MM.1S (cell line): ENCODE measurements around the gene DAND5.

Source experiments
- DNase-seq: peaks from one replicate; pipeline ENCODE4 v3.0.0-alpha.2; 2015
- H2AFZ ChIP-seq: fragments of 300-600 bp; sonication (generic); 2 replicates; pipeline ENCODE4 v1.6.0; 2016; ENCODE audit warnings: antibody characterized with exemption, low read length
- H3F3A ChIP-seq: fragments of 300-600 bp; sonication (generic); 2 replicates; pipeline ENCODE4 v1.6.1; 2016; ENCODE audit warnings: mild to moderate bottlenecking, antibody characterized with exemption, low read length, moderate library complexity, mixed read lengths; ENCODE audit not compliant: insufficient read depth
- H3K27ac ChIP-seq: fragments of 300-600 bp; sonication (generic); 2 replicates; pipeline ENCODE4 v1.5.1; 2016; ENCODE audit warnings: mild to moderate bottlenecking, low read length
- H3K27me3 ChIP-seq: fragments of 300-600 bp; sonication (generic); replicated peaks from 2 replicates; pipeline ENCODE4 v1.6.0; 2016; ENCODE audit warnings: low read length; ENCODE audit not compliant: insufficient read depth
- H3K36me3 ChIP-seq: fragments of 300-600 bp; sonication (generic); replicated peaks from 2 replicates; pipeline ENCODE4 v1.6.1; 2016; ENCODE audit warnings: mild to moderate bottlenecking, low read length, mixed read lengths; ENCODE audit not compliant: insufficient read depth
- H3K4me1 ChIP-seq: fragments of 300-600 bp; sonication (generic); 2 replicates; pipeline ENCODE4 v1.6.1; 2016; ENCODE audit warnings: low read length, mixed read lengths
- H3K4me2 ChIP-seq: fragments of 300-600 bp; sonication (generic); 2 replicates; pipeline ENCODE4 v1.6.0; 2016; ENCODE audit warnings: low read depth, low read length
- H3K4me3 ChIP-seq: fragments of 300-600 bp; sonication (generic); 2 replicates; pipeline ENCODE4 v1.5.1; 2016; ENCODE audit warnings: low read length, mixed read lengths
- H3K79me2 ChIP-seq: fragments of 300-600 bp; sonication (generic); 2 replicates; pipeline ENCODE4 v1.6.1; 2016; ENCODE audit warnings: mixed run types, low read length, mixed read lengths
- H3K9ac ChIP-seq: fragments of 300-600 bp; sonication (generic); 2 replicates; pipeline ENCODE4 v1.6.1; 2016; ENCODE audit warnings: low read length, mixed read lengths
- H3K9me2 ChIP-seq: fragments of 300-600 bp; sonication (generic); replicated peaks from 2 replicates; pipeline ENCODE4 v1.6.1; 2016; ENCODE audit warnings: mild to moderate bottlenecking, low read length, mixed read lengths; ENCODE audit not compliant: insufficient read depth
- H3K9me3 ChIP-seq: fragments of 300-600 bp; sonication (generic); replicated peaks from 2 replicates; pipeline ENCODE4 v1.6.1; 2016; ENCODE audit warnings: mild to moderate bottlenecking, low read length, mixed read lengths; ENCODE audit not compliant: insufficient read depth
- H4K20me1 ChIP-seq: fragments of 300-600 bp; sonication (generic); 2 replicates; pipeline ENCODE4 v1.6.1; 2016; ENCODE audit warnings: mild to moderate bottlenecking, low read length, moderate library complexity, mixed read lengths; ENCODE audit not compliant: insufficient read depth
- EZH2 ChIP-seq: fragments of 300-600 bp; sonication (generic); optimal IDR thresholded peaks from 2 replicates; pipeline ENCODE3; 2017; ENCODE audit warnings: low read depth, mild to moderate bottlenecking, antibody characterized with exemption, low read length, mixed read lengths
- EZH2phosphoT487 ChIP-seq: fragments of 300-600 bp; sonication (generic); IDR thresholded peaks from 2 replicates; pipeline ENCODE4 v1.6.1; 2018; ENCODE audit warnings: antibody characterized with exemption, low read length
- TF ChIP-seq, protein P1 (sequence below): fragments of 300-600 bp; sonication (generic); IDR thresholded peaks from 2 replicates; pipeline ENCODE4 v1.5.1; 2016; ENCODE audit warnings: antibody characterized with exemption, low read length, mixed read lengths

DAND5 gene

DNA sequence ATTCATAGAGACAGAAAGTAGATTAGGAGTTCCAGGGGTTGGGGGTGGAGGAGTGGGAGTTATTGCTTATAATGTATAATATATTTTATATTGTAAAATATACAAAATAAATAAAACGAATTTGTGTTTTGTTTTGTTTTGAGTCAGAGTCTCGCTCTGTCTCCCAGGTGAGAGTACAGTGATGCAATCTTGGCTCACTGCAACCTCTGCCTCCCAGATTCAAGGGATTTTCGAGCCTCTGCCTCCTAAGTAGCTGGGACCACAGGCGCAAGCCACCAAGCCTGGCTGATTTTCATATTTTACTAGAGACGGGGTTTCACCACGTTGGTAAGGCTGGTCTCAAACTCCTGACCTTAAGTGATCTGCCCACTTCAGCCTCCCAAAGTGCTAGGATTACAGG, 9.9 kb upstream of the DAND5 start:
- peaks cover 23% of the 10 kb centered on the region for H3K27me3 ChIP-seq
- no peaks in the 10 kb centered on the region for H4K20me1 ChIP-seq
- no peak overlapping the region for H3K9ac ChIP-seq
- no peak overlapping the region for H2AFZ ChIP-seq
- no peak for DNase-seq
- no peaks in the 10 kb centered on the region for H3K9me3 ChIP-seq
- H3K4me1 ChIP-seq, result peaks cover 16% of the 10 kb centered on the region
- H3K27ac ChIP-seq, result no peak overlapping the region
- peaks cover 18% of the 10 kb centered on the region for H3F3A ChIP-seq
- TF ChIP-seq EZH2phosphoT487 (no peak), EZH2 (no peak)
- TF ChIP-seq, protein P1, sequence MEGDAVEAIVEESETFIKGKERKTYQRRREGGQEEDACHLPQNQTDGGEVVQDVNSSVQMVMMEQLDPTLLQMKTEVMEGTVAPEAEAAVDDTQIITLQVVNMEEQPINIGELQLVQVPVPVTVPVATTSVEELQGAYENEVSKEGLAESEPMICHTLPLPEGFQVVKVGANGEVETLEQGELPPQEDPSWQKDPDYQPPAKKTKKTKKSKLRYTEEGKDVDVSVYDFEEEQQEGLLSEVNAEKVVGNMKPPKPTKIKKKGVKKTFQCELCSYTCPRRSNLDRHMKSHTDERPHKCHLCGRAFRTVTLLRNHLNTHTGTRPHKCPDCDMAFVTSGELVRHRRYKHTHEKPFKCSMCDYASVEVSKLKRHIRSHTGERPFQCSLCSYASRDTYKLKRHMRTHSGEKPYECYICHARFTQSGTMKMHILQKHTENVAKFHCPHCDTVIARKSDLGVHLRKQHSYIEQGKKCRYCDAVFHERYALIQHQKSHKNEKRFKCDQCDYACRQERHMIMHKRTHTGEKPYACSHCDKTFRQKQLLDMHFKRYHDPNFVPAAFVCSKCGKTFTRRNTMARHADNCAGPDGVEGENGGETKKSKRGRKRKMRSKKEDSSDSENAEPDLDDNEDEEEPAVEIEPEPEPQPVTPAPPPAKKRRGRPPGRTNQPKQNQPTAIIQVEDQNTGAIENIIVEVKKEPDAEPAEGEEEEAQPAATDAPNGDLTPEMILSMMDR, result no peak
- no peaks in the 10 kb centered on the region for H3K36me3 ChIP-seq
- no peaks in the 10 kb centered on the region for H3K9me2 ChIP-seq
- peaks cover 29% of the 10 kb centered on the region for H3K79me2 ChIP-seq
- no peak overlapping the region for H3K4me2 ChIP-seq
- H3K4me3 ChIP-seq, result no peak overlapping the region

DNA sequence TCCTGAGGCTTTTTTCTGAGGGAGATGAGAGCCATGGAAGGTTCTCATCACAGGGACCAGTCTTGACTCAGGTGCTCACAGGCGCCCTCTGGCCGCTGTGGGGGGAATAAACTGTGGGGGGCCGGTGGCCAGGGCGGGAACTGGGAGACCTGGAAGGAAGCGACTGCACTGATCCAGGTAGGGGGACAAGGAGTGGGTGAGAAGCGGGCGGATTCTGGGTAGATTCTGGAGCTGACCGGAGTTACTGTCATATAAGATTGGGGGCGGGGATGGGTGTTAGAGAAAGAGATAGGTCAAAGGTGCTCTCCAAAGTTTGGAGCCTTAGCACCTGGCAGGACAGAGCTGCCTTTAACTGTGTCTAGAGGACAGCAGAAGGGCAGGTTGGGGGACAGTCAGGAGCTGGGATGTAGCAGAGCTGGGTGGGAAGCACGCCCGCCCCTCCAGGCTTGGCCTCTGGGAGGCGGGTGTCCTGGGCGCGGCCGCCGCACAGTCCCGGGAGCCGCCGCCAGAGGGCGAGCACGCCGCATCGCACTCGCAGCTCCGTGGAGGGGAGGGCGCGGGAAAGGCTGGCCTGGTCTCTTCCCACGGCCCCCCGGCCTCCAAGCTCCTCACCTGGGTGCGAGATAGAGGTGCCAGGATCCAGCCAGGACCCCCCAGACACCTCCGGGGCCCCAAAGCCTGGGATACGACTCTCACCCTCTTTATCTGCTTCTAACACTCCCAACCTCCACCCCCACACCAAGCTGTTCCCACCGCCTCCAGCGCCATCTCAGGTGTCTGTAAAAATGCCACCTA, 4.2 kb upstream of the DAND5 start:
- Histone ChIP-seq H3K27me3 (peaks cover 22% of the 10 kb centered on the region), H3K79me2 (no peaks in the 10 kb centered on the region), H2AFZ (peak overlapping the region; percentile 94), H3F3A (no peaks in the 10 kb centered on the region), H3K36me3 (no peaks in the 10 kb centered on the region), H3K9ac (peak overlapping the region; percentile 60; the same call in 1 of the 2 replicates), H3K9me2 (no peaks in the 10 kb centered on the region), H3K4me1 (no peaks in the 10 kb centered on the region), H3K4me3 (peak overlapping the region; percentile 67), H4K20me1 (no peaks in the 10 kb centered on the region), H3K4me2 (peak overlapping the region; percentile 95), H3K27ac (no peak overlapping the region; the same call in 1 of the 2 replicates), H3K9me3 (no peaks in the 10 kb centered on the region)
- peak; percentile 73 for DNase-seq
- no peak for TF ChIP-seq EZH2phosphoT487
- TF ChIP-seq, protein P1, result peak; percentile 75

DNA sequence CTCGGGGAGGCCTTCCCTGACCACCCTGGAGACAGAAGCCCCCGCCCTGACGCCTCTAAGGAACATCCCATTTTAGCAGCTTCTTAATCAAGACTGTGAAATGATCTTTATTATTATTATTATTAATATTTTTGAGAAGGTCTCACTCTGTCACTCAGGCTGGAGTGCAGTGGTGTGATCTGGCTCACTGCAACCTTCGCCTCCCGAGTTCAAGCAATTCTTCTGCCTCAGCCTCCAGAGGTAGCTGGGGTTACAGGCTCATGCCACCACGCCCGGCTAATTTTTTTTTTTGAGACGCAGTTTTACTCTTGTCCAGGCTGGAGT, 3.6 kb upstream of the DAND5 start:
- Histone ChIP-seq H3K36me3 (no peaks in the 10 kb centered on the region), H3K4me1 (no peaks in the 10 kb centered on the region), H3K4me2 (peak overlapping the region; percentile 95; the same call in 1 of the 2 replicates), H2AFZ (peak overlapping the region; percentile 94), H3K9me2 (no peaks in the 10 kb centered on the region), H3K9me3 (no peaks in the 10 kb centered on the region), H3K9ac (0 out of 2 replicates have a peak overlapping the region, but pooled peaks have one; percentile 60), H3K79me2 (no peaks in the 10 kb centered on the region), H3K27ac (no peak overlapping the region), H3K4me3 (peak overlapping the region; percentile 67; the same call in 1 of the 2 replicates), H4K20me1 (no peaks in the 10 kb centered on the region), H3K27me3 (peaks cover 16% of the 10 kb centered on the region), H3F3A (no peaks in the 10 kb centered on the region)
- DNase-seq, result no peak
- no peak for TF ChIP-seq EZH2phosphoT487
- TF ChIP-seq, protein P1, result no peak
- no peak for TF ChIP-seq EZH2
